GM18858 (cell line): ENCODE data around the gene EVX2.

Experiments
- ATAC-seq: cut with Tn5 transposase; IDR thresholded peaks from one replicate; pipeline ENCODE4 v1.9.1; 2021; ENCODE audit not compliant: unreplicated experiment

The EVX2 gene

GRCh38 chr2:176082824-176083751 is 674 bp downstream of the EVX2 start:
- ATAC-seq = no peak

GRCh38 chr2:176082525-176082823 is 1.3 kb downstream of the EVX2 start:
- no peak for ATAC-seq

- no peak for ATAC-seq
These were observed 1.8 kb downstream of the EVX2 start for GRCh38 chr2:176081837-176082524.

- ATAC-seq = no peak
These were observed 2.4 kb downstream of the EVX2 start for GRCh38 chr2:176081376-176081836.

- ATAC-seq = no peak
These were observed 3.0 kb downstream of the EVX2 start for GRCh38 chr2:176080540-176081375.

- no peak for ATAC-seq
These were observed 3.8 kb downstream of the EVX2 start for GRCh38 chr2:176079831-176080539.

GRCh38 chr2:176079285-176079830 is 4.4 kb downstream of the EVX2 start:
- ATAC-seq = no peak

GRCh38 chr2:176078541-176079284 is 5.0 kb downstream of the EVX2 start:
- ATAC-seq = no peak

GRCh38 chr2:176076796-176077195 is 7.0 kb downstream of the EVX2 start:
- ATAC-seq = no peak

GRCh38 chr2:176076063-176076462 is 7.7 kb downstream of the EVX2 start:
- ATAC-seq = no peak

GRCh38 chr2:176075481-176075880 is 8.3 kb downstream of the EVX2 start:
- ATAC-seq = no peak

GRCh38 chr2:176074919-176075425 is 8.8 kb downstream of the EVX2 start:
- no peak for ATAC-seq

GRCh38 chr2:176072951-176073904 is 10.5 kb downstream of the EVX2 start:
- ATAC-seq = no peak

- ATAC-seq = no peak
These were observed 11.5 kb downstream of the EVX2 start for GRCh38 chr2:176072292-176072669.

- ATAC-seq = no peak
These were observed 12.2 kb downstream of the EVX2 start for GRCh38 chr2:176071330-176072291.

- no peak for ATAC-seq
These were observed 15.3 kb downstream of the EVX2 start for GRCh38 chr2:176068419-176068832.
